PC-3 (cell line): ENCODE results near the gene ZNF423. TPM values are rescaled to one million over a fixed set of nuclear protein-coding genes. Genes with fewer than 3 reads are reported as not detected.

Source experiments
- ATAC-seq: fragments of 200-7000 bp; cut with Tn5 transposase; 2 replicates; pipeline ENCODE4 v1.9.1; 2020; ENCODE audit warnings: mild to moderate bottlenecking, moderate library complexity
- BruUV-seq: library from RNA; stranded (reverse); fragments of 400-500 nt; replicated peaks from 2 replicates; lab custom pipeline; 2021; lab: Mats Ljungman, UMichigan
- CTCF ChIA-PET: fragments of 300-600 bp; sonication (Branson Sonifier 250); formaldehyde crosslinking; loops from one replicate; lab custom pipeline; 2022; ENCODE audit warnings: antibody characterized with exemption; lab: Charles Lee
- POLR2A ChIA-PET: fragments of 300-600 bp; sonication (Branson Sonifier 250); formaldehyde crosslinking; loops from one replicate; lab custom pipeline; 2022; ENCODE audit warnings: antibody characterized with exemption; ENCODE audit not compliant: unreplicated experiment; lab: Charles Lee
- DNase-seq: peaks from one replicate; pipeline ENCODE4 v3.0.0-alpha.2; 2015
- H2AFZ ChIP-seq: fragments of 300-600 bp; sonication (generic); 2 replicates; pipeline ENCODE4 v1.6.0; 2016; ENCODE audit warnings: antibody characterized with exemption, low read length
- H3F3A ChIP-seq: fragments of 300-600 bp; sonication (generic); one replicate; pipeline ENCODE4 v1.6.0; 2017; ENCODE audit warnings: antibody characterized with exemption, low read length, control low read depth, mild to moderate bottlenecking; ENCODE audit not compliant: unreplicated experiment
- H3K27ac ChIP-seq: fragments of 300-600 bp; sonication (generic); 2 replicates; pipeline ENCODE4 v1.5.1; 2016; ENCODE audit warnings: mild to moderate bottlenecking, low read length
- H3K27me3 ChIP-seq: fragments of 300-600 bp; sonication (generic); 2 replicates; pipeline ENCODE4 v1.6.1; 2016; ENCODE audit warnings: low read length, mixed read lengths
- H3K36me3 ChIP-seq: fragments of 300-600 bp; sonication (generic); 2 replicates; pipeline ENCODE4 v1.6.1; 2016; ENCODE audit warnings: low read depth, mixed run types, low read length, mixed read lengths
- H3K4me1 ChIP-seq: fragments of 300-600 bp; sonication (generic); 2 replicates; pipeline ENCODE4 v1.5.1; 2016; ENCODE audit warnings: low read length; ENCODE audit not compliant: insufficient read depth
- H3K4me2 ChIP-seq: fragments of 300-600 bp; sonication (generic); 2 replicates; pipeline ENCODE4 v1.6.0; 2016; ENCODE audit warnings: low read length
- H3K4me3 ChIP-seq: fragments of 300-600 bp; sonication (generic); 2 replicates; pipeline ENCODE4 v1.5.1; 2016; ENCODE audit warnings: mild to moderate bottlenecking, low read length, mixed read lengths
- H3K79me2 ChIP-seq: fragments of 300-600 bp; sonication (generic); 2 replicates; pipeline ENCODE4 v1.6.1; 2017; ENCODE audit warnings: low read length, mixed read lengths
- H3K9ac ChIP-seq: fragments of 300-600 bp; sonication (generic); 2 replicates; pipeline ENCODE4 v1.6.0; 2016; ENCODE audit warnings: mild to moderate bottlenecking, low read length
- H3K9me2 ChIP-seq: fragments of 300-600 bp; sonication (generic); replicated peaks from 2 replicates; pipeline ENCODE4 v1.6.1; 2016; ENCODE audit warnings: mixed run types, low read length, mixed read lengths
- H3K9me3 ChIP-seq: fragments of 300-600 bp; sonication (generic); 2 replicates; pipeline ENCODE4 v1.6.1; 2016; ENCODE audit warnings: low read length, mixed read lengths
- H4K20me1 ChIP-seq: fragments of 300-600 bp; sonication (generic); 2 replicates; pipeline ENCODE4 v1.6.1; 2016; ENCODE audit warnings: low read length, mixed read lengths
- CTCF ChIP-seq: fragments of 300-600 bp; sonication (generic); conservative IDR thresholded peaks from 2 replicates; pipeline ENCODE4 v1.5.1; 2017; ENCODE audit warnings: antibody characterized with exemption, low read depth, mild to moderate bottlenecking, low read length
- EZH2 ChIP-seq: fragments of 300-600 bp; sonication (generic); IDR thresholded peaks from one replicate; pipeline ENCODE4 v1.6.1; 2017; ENCODE audit warnings: antibody characterized with exemption, mild to moderate bottlenecking, low read length; ENCODE audit not compliant: unreplicated experiment
- EZH2phosphoT487 ChIP-seq: fragments of 300-600 bp; sonication (generic); IDR thresholded peaks from 2 replicates; pipeline ENCODE4 v1.6.1; 2018; ENCODE audit warnings: mild to moderate bottlenecking, antibody characterized with exemption, low read length, borderline replicate concordance
- intact Hi-C: fragments of 100-400 bp; cut with micrococcal nuclease; formaldehyde crosslinking; loops from 2 replicates; pipeline ENCODE4 v1.9.0; 2023
- total RNA-seq: library from RNA; depleted of rRNA; stranded (reverse); fragments of >200 nt; gene quantifications from 2 replicates; pipeline ENCODE4 v1.2.3, GENCODE V29; 2014

ZNF423 gene
- total RNA-seq, 1 experiment from 2014 or later, result not detected

- no peak overlapping the region for H3K9ac ChIP-seq
- H3K4me2 ChIP-seq, result peak overlapping the region; percentile 48
- H3K36me3 ChIP-seq, result no peaks in the 10 kb centered on the region
- POLR2A ChIA-PET, result no interaction called here
- no peaks in the 10 kb centered on the region for H4K20me1 ChIP-seq
- H3F3A ChIP-seq, result no peaks in the 10 kb centered on the region
- no peaks in the 10 kb centered on the region for H3K4me1 ChIP-seq
- TF ChIP-seq EZH2 (no peak), CTCF (no peak), EZH2phosphoT487 (no peak)
- H2AFZ ChIP-seq, result peak overlapping the region; percentile 42; the same call in 1 of the 2 replicates
- no peak for DNase-seq
- no peak overlapping the region; the same call in 1 of the 2 replicates for H3K4me3 ChIP-seq
- no peaks in the 10 kb centered on the region for H3K9me2 ChIP-seq
- no peak overlapping the region for H3K27ac ChIP-seq
- H3K9me3 ChIP-seq, result no peaks in the 10 kb centered on the region
- intact Hi-C loops, result no loop called here
- H3K27me3 ChIP-seq, result peaks cover 23% of the 10 kb centered on the region
- no TSS peak for BruUV-seq
- CTCF ChIA-PET, result no interaction called here
- ATAC-seq, result no peak
- no peaks in the 10 kb centered on the region for H3K79me2 ChIP-seq
Observed at GRCh38 chr16:49754495-49755312, 101.2 kb downstream of the ZNF423 start.

- Histone ChIP-seq H3F3A (no peaks in the 10 kb centered on the region), H3K36me3 (no peaks in the 10 kb centered on the region), H2AFZ (no peak overlapping the region), H3K27me3 (peaks cover 48% of the 10 kb centered on the region), H3K4me2 (no peak overlapping the region), H4K20me1 (no peaks in the 10 kb centered on the region), H3K9me2 (no peaks in the 10 kb centered on the region), H3K4me3 (no peak overlapping the region), H3K9ac (no peak overlapping the region), H3K4me1 (no peaks in the 10 kb centered on the region), H3K9me3 (no peaks in the 10 kb centered on the region), H3K27ac (no peak overlapping the region), H3K79me2 (no peaks in the 10 kb centered on the region)
- intact Hi-C loops, result no loop called here
- no peak for DNase-seq
- TF ChIP-seq EZH2phosphoT487 (no peak), EZH2 (no peak), CTCF (no peak)
- no TSS peak for BruUV-seq
- POLR2A ChIA-PET, result no interaction called here
- no peak for ATAC-seq
- CTCF ChIA-PET, result no interaction called here
Observed at GRCh38 chr16:49750341-49751000, 105.4 kb downstream of the ZNF423 start.

GRCh38 chr16:49749816-49750215, 106.1 kb downstream of the ZNF423 start:
- ChIA-PET POLR2A (no interaction called here), CTCF (no interaction called here)
- H3K36me3 ChIP-seq, result no peaks in the 10 kb centered on the region
- H3K27ac ChIP-seq, result no peak overlapping the region
- H3K9me3 ChIP-seq, result no peaks in the 10 kb centered on the region
- no peak overlapping the region for H2AFZ ChIP-seq
- no peak overlapping the region for H3K4me2 ChIP-seq
- H3K9ac ChIP-seq, result no peak overlapping the region
- H3F3A ChIP-seq, result no peaks in the 10 kb centered on the region
- DNase-seq (no peak), ATAC-seq (no peak)
- no peak overlapping the region for H3K4me3 ChIP-seq
- intact Hi-C loops, result no loop called here
- H4K20me1 ChIP-seq, result no peaks in the 10 kb centered on the region
- no peaks in the 10 kb centered on the region for H3K79me2 ChIP-seq
- H3K4me1 ChIP-seq, result no peaks in the 10 kb centered on the region
- TF ChIP-seq EZH2phosphoT487 (no peak), EZH2 (no peak), CTCF (no peak)
- no peaks in the 10 kb centered on the region for H3K9me2 ChIP-seq
- peaks cover 47% of the 10 kb centered on the region for H3K27me3 ChIP-seq
- no TSS peak for BruUV-seq
